Tibial artery (tissue), 4 donors: ENCODE results near the gene CNTNAP2.

Experiments
- DNase-seq, 2 donors: peaks; one replicate each; pipeline ENCODE4 v3.0.0-alpha.2; 2019
- H3K27ac ChIP-seq, 2 donors: fragments of 200-600 bp; sonication (generic) in 1 of 2; 1 replicate in 1 of 2; 2 replicates in 1 of 2; pipeline ENCODE4 v1.5.1; 2018 to 2019; ENCODE audit warnings: mild to moderate bottlenecking in 1 of 2
- H3K27me3 ChIP-seq, 2 donors: fragments of 200-600 bp; sonication (generic) in 1 of 2; one replicate each; pipeline versions ENCODE4 v1.5.1 to v1.6.0; 2016 to 2019
- H3K36me3 ChIP-seq, 3 donors: fragments of 200-600 bp; sonication (generic) in 2 of 3; one replicate each; pipeline ENCODE4 v1.5.1; 2016 to 2019; ENCODE audit warnings: mild to moderate bottlenecking in 2 of 3
- H3K4me1 ChIP-seq, 4 donors: fragments of 200-600 bp; sonication (generic) in 2 of 4; 1 replicate in 3 of 4; 2 replicates in 1 of 4; pipeline ENCODE4 v1.5.1; 2016 to 2019
- H3K4me3 ChIP-seq, 2 donors: fragments of 200-600 bp; sonication (generic) in 1 of 2; 1 replicate in 1 of 2; 2 replicates in 1 of 2; pipeline ENCODE4 v1.5.1; 2018 to 2019; ENCODE audit warnings: mild to moderate bottlenecking in 2 of 2
- H3K9me3 ChIP-seq, 3 donors: fragments of 200-600 bp; sonication (generic) in 1 of 3; one replicate each; pipeline ENCODE4 v1.5.1; 2016 to 2019
- intact Hi-C: fragments of 100-400 bp; cut with DNase I; formaldehyde crosslinking; loops from one replicate; pipeline ENCODE4 v1.15.0; 2023; ENCODE audit warnings: low total_unique reads
- TF ChIP-seq, protein P1 (sequence below), 2 experiments: fragments of 200-600 bp in 1 of 2; fragments of 450-650 bp in 1 of 2; IDR thresholded peaks; one replicate each; pipeline ENCODE4 v1.5.1; 2017 to 2019; ENCODE audit warnings: antibody characterized with exemption in 2 of 2, mild to moderate bottlenecking in 1 of 2, moderate library complexity in 1 of 2

CNTNAP2 gene

DNA sequence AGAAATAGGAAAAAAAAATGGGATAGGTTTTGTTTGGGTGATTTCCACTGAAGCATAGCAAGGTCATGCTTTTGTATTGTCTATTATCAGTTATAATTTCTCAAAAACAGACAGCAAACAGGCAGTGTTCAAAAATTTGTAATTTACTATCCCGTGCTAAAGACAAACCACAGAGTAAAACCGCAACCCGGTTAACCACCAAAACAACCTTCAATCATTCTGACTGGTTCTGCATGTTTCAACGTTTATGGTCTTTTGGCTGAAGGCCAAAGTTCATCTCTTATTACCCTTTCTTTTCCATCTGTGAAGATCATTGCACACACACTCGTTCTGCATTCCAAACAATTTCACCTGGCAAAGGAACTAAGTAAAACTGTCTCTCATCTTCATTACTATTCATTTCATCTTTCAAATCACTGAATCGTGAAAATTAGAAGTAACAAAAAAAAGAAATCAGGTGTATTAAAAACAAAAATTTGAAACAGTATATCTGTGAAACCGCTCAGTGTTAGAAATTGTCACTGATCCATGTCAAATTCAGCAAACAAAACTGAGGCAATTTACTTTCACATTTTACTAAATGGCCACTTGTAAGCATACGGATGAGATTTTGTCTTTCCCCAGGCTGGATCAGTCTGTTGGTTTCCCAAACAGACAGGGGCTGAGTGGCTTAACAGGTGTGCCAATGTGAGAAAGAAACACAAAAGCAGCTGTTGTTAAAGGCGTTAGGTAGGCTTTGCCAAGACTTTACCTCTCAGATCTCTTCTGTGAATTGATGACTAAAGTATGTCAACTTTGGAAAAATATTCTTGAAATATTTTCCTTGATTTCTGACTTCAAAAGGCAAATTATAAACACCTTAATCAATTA is 539.6 kb downstream of the CNTNAP2 start:
- Histone ChIP-seq H3K27ac (no peak overlapping the region), H3K4me3 (no peak overlapping the region)
- TF ChIP-seq, protein P1, sequence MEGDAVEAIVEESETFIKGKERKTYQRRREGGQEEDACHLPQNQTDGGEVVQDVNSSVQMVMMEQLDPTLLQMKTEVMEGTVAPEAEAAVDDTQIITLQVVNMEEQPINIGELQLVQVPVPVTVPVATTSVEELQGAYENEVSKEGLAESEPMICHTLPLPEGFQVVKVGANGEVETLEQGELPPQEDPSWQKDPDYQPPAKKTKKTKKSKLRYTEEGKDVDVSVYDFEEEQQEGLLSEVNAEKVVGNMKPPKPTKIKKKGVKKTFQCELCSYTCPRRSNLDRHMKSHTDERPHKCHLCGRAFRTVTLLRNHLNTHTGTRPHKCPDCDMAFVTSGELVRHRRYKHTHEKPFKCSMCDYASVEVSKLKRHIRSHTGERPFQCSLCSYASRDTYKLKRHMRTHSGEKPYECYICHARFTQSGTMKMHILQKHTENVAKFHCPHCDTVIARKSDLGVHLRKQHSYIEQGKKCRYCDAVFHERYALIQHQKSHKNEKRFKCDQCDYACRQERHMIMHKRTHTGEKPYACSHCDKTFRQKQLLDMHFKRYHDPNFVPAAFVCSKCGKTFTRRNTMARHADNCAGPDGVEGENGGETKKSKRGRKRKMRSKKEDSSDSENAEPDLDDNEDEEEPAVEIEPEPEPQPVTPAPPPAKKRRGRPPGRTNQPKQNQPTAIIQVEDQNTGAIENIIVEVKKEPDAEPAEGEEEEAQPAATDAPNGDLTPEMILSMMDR (IDR thresholded peaks at IDR 0.05), result no peak

DNA sequence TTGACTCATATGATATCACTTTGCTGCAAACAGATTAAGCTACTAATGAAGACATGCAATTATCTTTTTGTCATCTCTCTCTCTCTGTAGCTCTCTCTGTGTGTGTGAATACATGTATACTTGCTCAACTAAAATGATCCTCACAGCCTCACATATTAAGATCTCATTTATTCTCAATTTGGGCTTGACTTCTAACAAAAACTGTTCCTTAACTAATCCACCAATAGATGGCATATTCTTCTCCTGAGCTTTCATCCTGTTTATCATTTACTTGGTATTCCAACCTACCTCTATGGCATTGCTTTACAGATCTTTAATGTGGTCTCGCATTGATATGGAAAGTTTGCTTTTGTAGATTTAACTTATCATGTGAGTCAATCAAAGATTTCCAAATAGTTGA is 540.4 kb downstream of the CNTNAP2 start:
- TF ChIP-seq, protein P1 (IDR thresholded peaks at IDR 0.05), result no peak
- Histone ChIP-seq H3K4me1 (no peaks in the 10 kb centered on the region), H3K27me3 (no peaks in the 10 kb centered on the region), H3K36me3 (no peaks in the 10 kb centered on the region), H3K4me3 (no peak overlapping the region), H3K9me3 (no peaks in the 10 kb centered on the region), H3K27ac (no peak overlapping the region)
- DNase-seq, result no peak
- intact Hi-C loops, result no loop called here

More for the DNA sequence above, 539.6 kb downstream of the CNTNAP2 start:
- DNase-seq, result no peak
- Histone ChIP-seq H3K36me3 (no peaks in the 10 kb centered on the region), H3K4me1 (no peaks in the 10 kb centered on the region), H3K27me3 (no peaks in the 10 kb centered on the region), H3K9me3 (no peaks in the 10 kb centered on the region)
- intact Hi-C loops, result no loop called here

DNA sequence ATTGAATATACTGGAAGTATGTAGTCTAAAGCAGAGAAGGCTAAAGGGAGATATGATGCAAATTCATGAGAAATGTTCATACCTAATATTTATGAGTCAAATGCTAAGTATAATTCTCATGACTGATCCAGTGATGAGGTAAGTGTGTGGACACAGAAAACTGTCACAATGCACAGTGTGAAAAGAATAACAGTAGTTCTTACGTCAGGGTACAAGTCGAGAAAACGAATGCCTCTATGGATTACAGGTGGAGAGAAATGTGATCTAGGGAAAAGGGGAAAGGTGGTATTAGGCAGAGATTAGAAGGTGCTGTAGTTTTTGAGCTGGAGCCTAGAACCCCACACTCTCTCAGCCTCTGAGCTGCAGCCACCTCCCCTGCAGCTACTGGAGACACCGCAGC is 542.0 kb downstream of the CNTNAP2 start:
- TF ChIP-seq, protein P1 (IDR thresholded peaks at IDR 0.05), result no peak
- no peaks in the 10 kb centered on the region for H3K27me3 ChIP-seq
- intact Hi-C loops, result no loop called here

DNA sequence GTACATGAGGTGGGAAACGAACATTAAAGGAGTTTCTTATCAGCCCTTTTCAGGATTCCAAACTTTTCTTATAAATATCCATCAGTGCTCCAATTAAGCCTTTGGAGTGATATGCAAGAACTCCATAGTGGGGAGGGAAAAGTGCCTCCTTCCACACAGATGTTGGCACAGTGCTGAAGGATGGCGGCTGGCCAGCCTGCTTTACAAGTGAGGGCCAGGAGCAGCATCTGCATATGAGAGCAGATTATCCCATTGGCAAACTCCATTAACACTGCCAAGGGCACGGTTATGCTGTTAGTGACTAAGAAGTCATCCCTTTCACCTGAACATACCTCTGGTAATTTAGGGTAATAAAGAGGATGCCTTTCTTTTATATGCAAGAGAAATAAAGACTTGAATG is 543.1 kb downstream of the CNTNAP2 start:
- TF ChIP-seq, protein P1 (IDR thresholded peaks at IDR 0.05), result no peak
- Histone ChIP-seq H3K9me3 (no peaks in the 10 kb centered on the region), H3K4me1 (no peaks in the 10 kb centered on the region), H3K27ac (no peak overlapping the region), H3K4me3 (no peak overlapping the region), H3K27me3 (no peaks in the 10 kb centered on the region), H3K36me3 (no peaks in the 10 kb centered on the region)
- no peak for DNase-seq
- intact Hi-C loops, result loop anchor here (5.0 kb wide), 1 partner anchor 1073 kb away; no protein-coding TSS in a partner anchor

More for the DNA sequence above, 542.0 kb downstream of the CNTNAP2 start:
- H3K9me3 ChIP-seq, result no peaks in the 10 kb centered on the region
- H3K27ac ChIP-seq, result no peak overlapping the region
- H3K36me3 ChIP-seq, result no peaks in the 10 kb centered on the region
- H3K4me1 ChIP-seq, result no peaks in the 10 kb centered on the region
- no peak for DNase-seq
- H3K4me3 ChIP-seq, result no peak overlapping the region

DNA sequence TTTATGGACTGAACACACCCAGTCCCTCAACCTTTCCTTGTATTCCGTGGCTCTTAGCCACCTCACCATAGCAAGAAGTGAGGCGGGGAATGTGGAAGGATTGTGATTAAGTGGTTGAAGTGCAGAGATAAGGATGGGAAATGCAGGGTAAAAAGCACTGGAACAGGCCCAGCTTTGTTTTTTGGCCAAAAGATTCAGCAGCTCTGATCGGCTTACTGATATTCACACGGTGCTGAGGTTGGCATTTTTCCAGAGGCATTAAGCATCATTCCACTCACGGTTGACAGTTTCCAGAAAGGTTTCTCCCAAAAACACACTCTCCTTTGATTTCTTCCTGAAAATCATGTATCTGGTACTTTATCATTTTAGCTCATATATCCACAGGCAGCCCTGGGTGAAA is 544.2 kb downstream of the CNTNAP2 start:
- H3K27ac ChIP-seq, result no peak overlapping the region
- no peak for DNase-seq

More for the DNA sequence above, 544.2 kb downstream of the CNTNAP2 start:
- H3K27me3 ChIP-seq, result no peaks in the 10 kb centered on the region
- H3K4me1 ChIP-seq, result no peaks in the 10 kb centered on the region
- no peaks in the 10 kb centered on the region for H3K36me3 ChIP-seq
- no peaks in the 10 kb centered on the region for H3K9me3 ChIP-seq
- TF ChIP-seq, protein P1 (IDR thresholded peaks at IDR 0.05), result no peak
- no peak overlapping the region for H3K4me3 ChIP-seq
- intact Hi-C loops, result loop anchor here (5.0 kb wide), 1 partner anchor 1071 kb away; no protein-coding TSS in a partner anchor
